ENCODE measurements around the gene LTB4R.
A peak's percentile ranks its signal among the peaks of the same experiment; 100 is the strongest.

LTB4R gene

DNA sequence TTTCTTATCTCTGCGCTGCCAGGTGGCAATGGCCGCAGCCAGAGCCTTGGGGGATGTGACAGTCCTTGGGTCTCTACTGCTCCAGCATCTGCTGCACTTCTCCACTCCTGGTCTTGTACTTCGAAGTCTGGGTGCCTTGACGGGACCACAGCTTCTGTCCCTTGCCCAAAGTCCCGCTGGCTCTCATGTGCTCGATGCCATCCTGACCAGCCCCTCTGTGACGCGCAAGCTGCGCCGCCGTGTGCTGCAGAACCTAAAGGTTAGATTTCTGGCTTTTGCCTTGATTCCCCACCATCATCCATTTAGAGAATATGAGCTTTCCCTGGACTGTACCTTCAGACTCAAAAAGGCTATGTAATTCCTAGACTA lies 7.3 kb upstream of the LTB4R start:
- DNase-seq: no peak

DNA sequence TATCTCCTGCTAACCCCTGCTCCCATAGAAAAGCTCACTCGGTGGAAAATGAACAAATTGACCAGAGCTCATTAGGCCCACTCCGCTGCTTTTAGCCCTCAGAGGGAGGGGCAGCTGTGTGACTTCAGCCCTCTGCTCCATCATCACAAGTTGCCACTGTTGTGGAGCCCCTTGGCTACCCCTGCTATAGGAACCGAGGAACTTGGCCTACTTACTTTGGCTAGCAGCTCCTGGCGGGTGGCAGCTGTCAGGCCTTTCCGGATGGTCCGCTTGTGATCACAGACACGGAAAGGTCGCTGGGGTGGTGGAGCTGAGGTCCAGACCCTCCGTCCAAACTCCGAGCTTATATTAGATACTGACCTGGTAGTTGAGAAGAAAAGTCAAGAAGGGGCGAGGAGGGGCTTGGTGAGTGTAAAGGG lies 4.1 kb upstream of the LTB4R start:
- DNase-seq: no peak

DNA sequence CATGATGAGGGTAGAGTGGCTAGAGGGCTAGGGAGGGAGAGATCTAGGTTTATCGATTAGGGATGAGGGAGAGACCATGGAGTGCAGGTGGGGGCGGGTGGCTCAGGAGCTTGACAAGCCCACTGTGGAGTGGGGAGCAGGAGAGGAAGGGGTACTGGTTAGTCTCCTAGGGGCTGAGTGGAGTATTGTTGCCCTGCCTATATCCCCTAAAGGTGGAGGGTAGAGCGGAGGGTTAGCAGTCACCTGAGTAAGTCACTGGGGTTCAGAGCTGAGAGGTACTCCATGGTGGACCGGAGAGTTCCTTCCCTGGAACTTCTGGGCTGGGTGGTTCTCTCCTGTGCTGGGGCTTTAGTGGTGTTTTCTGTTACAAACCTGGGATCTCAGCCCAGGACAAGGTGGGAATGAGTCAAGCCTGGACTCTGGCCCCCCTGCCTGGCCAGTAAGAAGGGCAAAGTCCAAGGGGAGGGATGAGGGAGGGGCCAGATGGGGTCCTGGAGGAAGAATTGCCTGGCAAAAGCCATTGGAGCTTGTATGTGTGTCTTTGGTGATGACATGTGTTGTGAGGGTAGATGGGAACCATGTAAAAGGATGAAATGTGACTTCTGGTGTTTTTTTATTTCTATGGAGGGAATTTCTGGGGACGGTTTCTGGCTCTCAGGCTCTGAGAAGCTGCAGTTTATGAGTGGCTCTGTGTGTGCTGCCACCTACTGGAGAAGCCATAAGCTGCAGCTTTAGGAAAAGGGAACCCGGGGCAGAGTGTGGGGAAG lies 3.5 kb upstream of the LTB4R start, which contains the start of gene CIDEB:
CIDEB (minus strand) TSS at position 403 of the 767 bp plus-strand sequence; CDS start at position 284, 119 bp downstream.
- DNase-seq: peak; percentile 45

DNA sequence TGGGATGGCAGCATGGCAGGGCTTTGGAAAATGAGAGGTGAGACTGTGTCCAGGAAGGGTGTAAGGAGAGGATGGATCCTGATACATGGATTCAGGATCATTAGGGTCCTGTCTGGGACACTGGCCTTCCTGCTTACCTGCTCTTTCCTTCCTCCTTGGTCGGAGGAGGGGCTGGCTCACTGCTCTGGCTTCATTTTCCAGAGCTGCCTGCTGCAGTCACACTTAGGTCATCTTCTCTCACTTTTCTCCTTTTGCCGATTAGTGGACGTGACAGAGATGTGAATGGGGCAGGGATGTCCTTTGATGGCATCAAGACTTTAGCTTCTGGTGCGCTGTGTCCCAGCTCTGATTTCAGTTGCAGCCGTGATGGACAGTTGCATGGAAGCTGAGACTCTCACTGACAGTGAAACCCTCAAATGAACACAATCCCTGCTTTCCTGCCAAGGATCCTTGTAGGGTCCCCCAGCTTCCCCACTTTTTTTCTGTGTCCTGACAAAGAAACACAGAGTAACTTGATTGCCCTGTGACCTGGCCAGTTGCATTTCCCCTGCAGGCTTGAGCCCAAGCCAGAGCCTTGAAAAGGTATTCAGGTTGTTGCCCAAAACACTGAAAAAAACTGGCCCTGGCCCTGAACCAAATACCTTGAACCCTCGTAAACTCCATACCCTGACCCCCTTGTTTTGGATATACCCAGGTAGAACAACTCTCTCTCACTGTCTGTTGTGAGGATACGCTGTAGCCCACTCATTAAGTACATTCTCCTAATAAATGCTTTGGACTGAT lies 2.8 kb upstream of the LTB4R start:
- DNase-seq: no peak

DNA sequence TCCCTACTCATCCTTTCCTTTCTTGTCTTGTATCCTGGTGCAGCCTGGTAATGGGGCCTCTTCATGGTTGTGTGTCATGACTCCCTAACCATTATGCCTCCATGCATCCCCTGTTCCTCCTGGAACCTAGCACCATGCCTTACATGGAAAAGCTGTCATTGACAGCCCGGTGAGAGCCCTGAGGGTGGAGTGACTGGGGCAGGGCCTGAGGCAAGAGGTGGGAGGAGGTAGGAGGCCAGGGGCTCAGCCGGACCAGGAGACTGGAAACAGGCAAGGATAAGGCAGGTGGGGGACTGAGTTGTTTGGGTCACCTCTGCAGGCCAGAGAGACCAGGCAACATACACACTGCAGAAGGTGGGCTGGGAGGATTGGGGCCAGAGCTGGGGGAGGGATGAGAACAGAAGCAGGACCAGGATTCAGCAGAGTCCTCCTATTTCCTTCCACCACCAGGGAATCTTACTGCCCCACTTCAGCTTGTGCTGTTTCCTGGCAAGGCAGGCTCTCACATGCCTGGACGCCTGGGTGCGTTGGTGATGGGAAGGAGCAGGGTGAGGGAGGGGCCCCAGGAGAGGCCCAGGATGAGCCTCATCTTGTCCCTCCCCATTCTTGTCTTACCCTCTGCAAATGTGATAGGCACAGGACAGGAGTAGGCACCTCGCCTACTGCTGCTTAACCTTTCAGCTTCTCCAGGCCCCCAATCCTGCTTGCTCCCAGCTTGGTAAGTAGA lies 1.6 kb upstream of the LTB4R start, which contains the start of gene LTB4R2:
LTB4R2 (plus strand) TSS at position 603 of the 727 bp plus-strand sequence. CDS start 525 bp downstream, outside the sequence.
- no peak for DNase-seq

DNA sequence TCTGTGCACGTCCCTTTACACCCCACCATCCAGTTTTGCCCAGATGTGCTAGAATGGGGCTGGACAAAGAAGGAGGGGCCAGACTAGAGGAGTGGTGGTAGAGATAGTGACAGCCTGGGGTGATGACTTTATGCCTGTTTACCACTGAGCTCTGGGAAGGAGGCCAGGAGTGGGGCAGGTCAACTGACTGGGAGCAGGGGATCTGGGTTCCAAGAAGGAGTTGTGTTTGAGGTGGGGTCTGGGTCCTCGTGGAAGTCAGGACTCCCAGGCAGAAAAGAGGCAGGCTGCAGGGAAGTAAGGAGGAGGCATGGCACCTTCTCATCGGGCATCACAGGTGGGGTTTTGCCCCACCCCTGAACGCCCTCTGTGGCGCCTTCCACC lies 1.0 kb upstream of the LTB4R start:
- no peak for DNase-seq

DNA sequence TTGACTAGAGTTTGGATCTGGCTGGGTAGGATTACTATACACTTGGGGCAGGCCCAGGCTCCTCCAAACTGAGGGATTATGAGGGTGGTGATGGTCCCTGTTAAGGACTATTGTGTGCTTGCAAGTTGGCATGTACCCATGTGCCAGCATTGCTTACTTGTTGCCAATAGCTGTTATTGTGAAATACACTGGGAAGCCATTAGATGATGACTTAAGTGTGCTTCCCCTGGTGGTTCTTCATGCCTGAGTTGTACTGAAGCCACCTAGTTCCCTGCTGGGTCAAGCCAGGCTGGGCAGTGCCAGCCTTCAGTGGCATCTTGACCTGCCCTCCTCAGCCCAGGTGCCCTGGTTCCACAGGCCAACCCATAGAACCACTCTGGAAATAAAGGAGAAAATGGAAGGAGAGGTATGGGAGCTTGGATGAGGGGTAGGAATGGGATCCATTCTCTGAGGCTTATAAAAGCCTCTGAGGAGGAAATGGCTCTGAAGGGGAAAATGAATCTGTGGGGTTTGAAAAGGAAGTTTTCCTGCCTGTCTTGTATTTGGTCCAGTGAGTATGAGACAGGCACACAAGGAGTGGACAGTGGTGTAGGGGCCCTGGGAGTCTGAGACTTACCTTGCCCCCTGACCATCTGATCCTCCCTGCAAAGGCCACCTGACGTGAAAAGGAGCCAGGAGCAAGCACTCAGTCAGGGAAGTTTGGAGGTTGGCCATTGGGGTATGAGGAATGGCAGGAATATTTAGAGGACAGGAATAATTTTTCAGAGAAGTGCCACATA lies 724 bp downstream of the LTB4R start:
- no peak for DNase-seq

DNA sequence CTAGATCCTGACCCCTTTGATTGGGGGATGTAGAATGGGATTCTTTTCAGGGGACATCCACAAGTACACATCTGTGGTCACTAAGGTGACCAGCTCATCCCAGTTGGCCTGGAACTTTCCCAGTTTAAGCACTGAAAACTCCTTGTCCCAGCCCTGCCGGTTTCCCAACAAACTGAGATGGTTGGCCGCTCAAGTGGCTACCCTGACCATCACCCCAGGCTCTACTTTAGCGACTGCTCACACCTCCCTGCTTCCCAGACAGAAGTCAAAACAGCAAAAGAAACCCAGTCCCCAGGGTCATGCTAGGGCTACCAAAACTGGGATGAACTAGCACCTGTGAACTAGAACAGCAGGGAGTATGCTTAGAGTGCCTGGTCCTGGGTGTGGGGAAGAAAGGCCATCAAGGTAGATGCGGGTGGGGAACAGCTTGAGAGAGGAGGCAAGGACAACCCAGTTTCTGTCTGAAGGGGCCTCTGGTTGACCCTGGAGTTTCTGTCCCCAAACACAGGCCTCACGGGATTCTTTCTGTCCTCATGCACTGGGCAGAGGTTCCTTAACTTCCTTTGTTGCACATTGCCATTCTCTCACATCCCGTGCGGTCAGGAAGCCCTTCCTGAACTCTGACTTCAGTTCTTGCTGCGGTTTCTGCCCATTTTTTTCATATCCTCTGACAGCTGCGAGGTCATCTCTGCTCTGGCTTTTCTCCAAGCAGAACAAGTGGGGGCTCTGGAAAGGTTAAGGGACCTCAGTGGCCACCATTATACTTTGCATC lies 1.6 kb downstream of the LTB4R start:
- no peak for DNase-seq

DNA sequence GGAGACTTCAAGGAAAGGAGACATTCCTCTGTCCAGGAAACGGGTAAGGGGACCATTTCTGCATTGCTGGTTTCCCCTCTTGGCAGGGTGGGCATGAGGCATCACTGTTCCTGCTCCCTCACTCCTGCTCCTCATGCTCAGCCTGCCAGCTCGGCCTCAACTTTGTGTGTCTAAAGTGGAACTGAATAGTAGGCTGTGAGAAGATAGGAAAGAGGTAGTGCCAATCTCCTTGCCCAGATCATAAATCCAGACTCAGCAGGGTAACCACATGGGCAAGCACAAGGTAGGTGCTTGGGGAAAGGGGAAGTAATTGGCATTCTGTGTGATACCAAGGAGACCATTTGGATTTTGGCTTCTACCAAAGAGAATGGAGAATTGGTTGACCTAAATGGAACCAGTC lies 2.6 kb downstream of the LTB4R start:
- no peak for DNase-seq

DNA sequence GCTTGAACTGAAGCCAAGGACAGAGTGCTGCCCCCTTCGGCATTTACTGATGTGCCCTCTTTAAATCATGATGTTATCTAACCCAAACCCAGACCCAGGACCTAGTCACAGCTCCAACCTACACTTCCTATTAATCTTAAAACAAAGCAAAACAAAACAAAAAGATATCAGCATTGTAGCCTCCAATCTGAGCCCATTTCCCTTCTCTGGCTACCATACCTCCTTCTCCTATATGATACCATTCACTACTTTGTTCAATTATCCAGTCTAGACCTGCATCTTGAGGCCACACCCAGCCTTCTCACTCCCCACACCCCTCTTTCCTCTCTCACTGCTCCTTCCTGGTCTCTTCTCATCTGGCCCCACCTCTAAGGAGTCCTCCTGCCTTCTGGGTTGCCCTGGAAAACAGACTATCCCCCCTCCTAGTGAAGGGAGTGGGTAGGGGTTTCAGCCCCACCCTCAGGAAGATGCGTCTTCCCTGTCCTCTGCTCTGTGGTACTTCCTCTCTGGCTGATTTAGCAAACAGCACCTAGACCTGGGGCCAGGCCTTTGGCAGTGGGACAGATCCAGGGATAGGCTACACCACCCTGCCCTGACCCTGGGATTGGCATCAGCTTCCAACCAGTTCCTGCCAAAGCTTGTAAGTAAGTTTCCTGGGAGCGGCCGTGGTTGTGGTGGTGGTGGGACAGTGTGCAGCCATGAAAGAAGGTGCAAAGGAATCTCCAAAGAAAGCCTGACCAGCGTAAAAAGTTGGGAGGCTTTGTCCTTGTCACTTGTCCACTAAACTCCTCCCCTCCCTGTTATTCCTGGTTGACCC lies 3.3 kb downstream of the LTB4R start:
- DNase-seq: no peak

DNA sequence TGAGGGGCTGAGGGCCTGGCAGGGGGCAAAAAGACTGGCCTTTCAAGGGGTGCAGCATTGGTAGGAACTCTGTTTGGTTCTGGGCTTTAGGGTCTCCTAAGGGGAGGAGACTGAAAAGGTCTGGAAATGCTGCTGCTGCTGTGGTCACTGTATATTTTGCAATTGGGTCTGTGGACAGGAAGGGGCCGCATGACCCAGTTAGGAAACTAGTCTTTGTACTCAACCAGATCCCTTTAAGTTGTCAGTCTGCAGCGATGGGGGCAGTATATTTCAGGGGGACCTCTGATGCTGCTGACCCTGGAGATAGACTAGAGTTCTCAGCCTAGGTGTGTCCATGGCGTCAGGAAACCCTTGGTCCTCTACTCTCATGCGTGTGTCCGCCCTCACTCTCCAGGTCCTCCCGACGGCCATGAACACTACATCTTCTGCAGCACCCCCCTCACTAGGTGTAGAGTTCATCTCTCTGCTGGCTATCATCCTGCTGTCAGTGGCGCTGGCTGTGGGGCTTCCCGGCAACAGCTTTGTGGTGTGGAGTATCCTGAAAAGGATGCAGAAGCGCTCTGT lies 4.0 kb downstream of the LTB4R start:
- DNase-seq: no peak

DNA sequence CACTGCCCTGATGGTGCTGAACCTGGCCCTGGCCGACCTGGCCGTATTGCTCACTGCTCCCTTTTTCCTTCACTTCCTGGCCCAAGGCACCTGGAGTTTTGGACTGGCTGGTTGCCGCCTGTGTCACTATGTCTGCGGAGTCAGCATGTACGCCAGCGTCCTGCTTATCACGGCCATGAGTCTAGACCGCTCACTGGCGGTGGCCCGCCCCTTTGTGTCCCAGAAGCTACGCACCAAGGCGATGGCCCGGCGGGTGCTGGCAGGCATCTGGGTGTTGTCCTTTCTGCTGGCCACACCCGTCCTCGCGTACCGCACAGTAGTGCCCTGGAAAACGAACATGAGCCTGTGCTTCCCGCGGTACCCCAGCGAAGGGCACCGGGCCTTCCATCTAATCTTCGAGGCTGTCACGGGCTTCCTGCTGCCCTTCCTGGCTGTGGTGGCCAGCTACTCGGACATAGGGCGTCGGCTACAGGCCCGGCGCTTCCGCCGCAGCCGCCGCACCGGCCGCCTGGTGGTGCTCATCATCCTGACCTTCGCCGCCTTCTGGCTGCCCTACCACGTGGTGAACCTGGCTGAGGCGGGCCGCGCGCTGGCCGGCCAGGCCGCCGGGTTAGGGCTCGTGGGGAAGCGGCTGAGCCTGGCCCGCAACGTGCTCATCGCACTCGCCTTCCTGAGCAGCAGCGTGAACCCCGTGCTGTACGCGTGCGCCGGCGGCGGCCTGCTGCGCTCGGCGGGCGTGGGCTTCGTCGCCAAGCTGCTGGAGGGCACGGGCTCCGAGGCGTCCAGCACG lies 4.7 kb downstream of the LTB4R start:
- DNase-seq: peak; percentile 33

DNA sequence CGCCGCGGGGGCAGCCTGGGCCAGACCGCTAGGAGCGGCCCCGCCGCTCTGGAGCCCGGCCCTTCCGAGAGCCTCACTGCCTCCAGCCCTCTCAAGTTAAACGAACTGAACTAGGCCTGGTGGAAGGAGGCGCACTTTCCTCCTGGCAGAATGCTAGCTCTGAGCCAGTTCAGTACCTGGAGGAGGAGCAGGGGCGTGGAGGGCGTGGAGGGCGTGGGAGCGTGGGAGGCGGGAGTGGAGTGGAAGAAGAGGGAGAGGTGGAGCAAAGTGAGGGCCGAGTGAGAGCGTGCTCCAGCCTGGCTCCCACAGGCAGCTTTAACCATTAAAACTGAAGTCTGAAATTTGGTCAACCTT lies 5.3 kb downstream of the LTB4R start:
- DNase-seq: peak; percentile 33

DNA sequence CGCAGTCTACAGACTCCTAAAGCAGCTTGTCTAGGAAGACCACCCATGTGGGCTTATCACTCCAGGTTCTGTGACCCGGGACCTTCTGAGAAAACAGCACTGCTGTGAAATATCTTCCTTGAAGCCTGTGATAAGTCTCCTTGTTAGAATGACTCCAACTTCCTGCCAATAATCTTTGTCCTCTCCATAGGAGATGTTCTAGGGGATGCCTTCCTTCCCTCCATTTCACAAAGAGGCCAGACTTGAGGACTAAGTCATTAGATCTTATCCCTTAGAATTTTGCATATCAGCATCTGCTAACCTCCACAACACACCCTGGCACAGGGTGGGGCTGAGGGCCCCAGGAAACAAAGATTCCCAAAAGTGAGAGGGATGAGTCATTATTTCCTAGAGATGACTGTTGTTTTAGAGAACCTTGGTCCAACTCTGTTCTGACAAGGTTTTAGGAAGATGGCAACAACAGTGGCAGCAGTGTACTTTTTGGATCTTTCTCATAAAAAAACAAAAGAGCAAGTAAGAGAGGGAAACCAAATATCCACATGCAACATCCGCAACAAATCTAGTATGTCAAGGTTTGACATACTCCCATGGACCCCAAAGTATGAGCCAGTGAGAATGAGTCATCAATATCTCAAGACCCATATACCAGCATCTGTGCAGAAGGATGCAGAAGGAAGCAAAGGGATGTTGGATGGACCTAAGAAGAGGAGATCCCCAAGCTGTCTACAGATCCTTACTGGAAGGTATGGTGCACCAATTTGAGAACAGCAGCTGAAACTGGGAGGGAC lies 6.0 kb downstream of the LTB4R start:
- no peak for DNase-seq

DNA sequence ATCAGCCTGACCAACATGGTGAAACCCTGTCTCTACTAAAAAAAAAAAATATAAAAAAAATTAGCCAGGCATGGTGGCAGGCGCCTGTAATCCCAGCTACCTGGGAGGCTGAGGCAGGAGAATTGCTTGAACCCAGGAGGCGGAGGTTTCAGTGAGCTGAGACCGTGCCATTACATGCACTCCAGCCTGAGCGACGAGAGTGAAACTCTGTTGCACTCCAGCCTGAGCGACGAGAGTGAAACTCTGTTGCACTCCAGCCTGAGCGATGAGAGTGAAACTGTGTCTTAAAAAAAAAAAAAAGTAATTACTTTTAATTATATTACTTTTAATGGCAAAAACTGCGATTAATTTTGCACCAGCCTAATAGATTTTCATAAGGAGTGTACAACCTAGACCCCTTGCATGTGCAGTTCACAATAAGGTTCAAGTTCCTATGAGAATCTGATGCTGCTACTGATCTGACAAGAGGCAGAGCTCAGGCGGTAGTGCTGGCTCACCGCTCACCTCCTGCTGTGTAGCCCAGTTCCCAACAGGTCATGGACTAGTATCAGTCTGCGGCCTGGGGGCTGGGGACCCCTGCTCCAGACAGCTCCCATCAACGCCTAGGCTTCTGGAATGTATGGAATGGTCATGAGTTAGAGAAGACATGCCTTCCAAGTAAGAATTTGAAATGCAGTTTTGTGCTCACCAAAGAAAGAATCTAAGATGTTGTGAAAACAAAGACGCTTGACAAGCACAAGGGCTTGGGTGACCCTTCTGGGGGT lies 10.1 kb downstream of the LTB4R start:
- DNase-seq: no peak

DNA sequence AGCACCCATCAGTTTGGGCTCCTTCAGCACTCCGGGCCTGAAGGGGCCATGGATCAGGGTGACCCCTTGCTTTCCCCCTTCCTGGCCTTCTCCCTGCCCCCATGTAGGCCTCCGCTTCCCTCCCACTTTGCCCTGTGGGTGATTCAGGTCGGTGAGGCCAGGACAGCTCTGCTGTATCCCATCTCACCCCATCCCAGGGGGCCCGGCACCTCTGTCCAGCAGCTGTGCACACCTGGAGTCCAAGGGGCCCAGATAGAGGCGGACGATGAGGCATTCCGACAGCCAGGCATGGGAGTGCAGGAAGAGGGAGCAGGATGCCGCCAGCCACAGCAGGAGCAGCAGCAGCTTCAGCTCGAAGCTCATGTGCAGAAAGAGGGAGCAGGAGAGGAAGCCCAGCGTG lies 11.4 kb downstream of the LTB4R start:
- DNase-seq: no peak

DNA sequence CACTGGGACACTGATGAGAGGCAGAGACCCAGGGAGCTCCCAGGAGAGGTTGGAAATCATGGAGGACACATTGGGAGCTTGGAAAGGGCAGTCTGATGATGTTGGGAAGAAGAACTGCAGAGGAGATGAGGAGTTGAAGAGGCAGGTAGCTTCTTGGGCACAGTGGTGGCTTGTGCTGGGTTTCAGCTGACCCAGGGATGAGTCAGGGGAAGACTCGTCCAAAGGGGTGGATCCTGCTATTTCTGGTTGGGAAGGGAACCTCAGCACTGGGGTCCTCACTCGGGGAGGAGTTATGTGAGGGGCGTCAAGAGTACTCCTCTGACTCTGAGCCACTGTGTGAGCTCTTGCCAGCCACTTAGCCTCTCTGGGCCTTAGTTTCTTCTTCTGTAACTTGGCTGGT lies 12.0 kb downstream of the LTB4R start:
- DNase-seq: no peak

DNA sequence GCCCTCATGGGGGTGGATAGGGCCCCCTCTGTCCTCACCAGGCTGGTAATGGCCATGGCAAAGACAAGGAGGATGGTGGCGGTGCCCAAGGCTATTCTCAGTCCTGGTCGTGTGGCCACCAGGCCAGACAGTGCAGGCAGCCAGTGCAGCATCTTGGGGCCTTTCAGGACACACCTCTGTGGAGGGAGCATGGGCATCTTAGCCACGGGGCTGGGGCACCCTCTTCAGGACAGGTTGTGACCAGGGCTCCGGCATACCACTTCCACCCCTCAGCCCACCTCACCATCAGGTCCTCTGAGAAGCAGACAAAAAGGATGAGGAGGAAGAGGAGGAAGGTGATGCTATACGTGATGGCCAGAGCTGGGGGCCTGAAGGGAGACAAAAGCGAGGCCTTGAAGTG lies 12.7 kb downstream of the LTB4R start:
- DNase-seq: no peak

All from NCI-H345 (cell line).